22Rv1 (cell line): Measurements from ENCODE around the gene RMDN3.

ENCODE experiments used
- ZFX ChIP-seq: fragments of 450-650 bp; IDR thresholded peaks from 2 replicates; pipeline ENCODE4 v1.6.1; 2017; ENCODE audit warnings: antibody characterized with exemption, borderline replicate concordance
- TF ChIP-seq, protein P1 (sequence below): fragments of 450-650 bp; IDR thresholded peaks from 2 replicates; pipeline ENCODE4 v1.5.1; 2017; ENCODE audit warnings: mild to moderate bottlenecking

DNA sequence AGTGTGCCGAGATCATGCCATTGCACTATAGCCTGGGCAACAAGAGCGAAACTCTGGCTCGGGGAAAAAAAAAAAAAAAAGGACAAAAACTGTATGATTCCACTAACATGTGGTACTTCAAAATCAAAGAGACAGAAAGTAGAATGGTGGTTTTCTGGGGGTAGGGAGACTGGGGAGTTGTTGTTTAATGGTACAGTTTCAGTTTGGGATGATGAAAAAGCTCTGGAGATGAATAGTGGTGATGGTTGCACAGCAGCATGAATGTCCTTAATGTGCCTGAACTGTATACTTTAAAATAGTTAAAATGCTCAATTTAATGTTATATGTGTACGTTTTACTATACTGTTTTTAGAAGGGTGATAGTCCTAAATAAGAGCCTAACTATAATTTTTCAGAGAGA, 32.7 kb downstream of the RMDN3 start:
- TF ChIP-seq, protein P1, sequence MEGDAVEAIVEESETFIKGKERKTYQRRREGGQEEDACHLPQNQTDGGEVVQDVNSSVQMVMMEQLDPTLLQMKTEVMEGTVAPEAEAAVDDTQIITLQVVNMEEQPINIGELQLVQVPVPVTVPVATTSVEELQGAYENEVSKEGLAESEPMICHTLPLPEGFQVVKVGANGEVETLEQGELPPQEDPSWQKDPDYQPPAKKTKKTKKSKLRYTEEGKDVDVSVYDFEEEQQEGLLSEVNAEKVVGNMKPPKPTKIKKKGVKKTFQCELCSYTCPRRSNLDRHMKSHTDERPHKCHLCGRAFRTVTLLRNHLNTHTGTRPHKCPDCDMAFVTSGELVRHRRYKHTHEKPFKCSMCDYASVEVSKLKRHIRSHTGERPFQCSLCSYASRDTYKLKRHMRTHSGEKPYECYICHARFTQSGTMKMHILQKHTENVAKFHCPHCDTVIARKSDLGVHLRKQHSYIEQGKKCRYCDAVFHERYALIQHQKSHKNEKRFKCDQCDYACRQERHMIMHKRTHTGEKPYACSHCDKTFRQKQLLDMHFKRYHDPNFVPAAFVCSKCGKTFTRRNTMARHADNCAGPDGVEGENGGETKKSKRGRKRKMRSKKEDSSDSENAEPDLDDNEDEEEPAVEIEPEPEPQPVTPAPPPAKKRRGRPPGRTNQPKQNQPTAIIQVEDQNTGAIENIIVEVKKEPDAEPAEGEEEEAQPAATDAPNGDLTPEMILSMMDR = no peak
- TF ChIP-seq ZFX = no peak
